GM10266 (cell line): ENCODE data around the gene CLIC3.

Source experiments
- DNase-seq: peaks from one replicate; pipeline ENCODE4 v3.0.0; 2012; ENCODE audit errors: extremely low spot score
- TF ChIP-seq, protein P1 (sequence below): IDR thresholded peaks from 2 replicates; pipeline ENCODE4 v1.5.1; 2012; ENCODE audit warnings: mild to moderate bottlenecking, low read depth; ENCODE audit not compliant: control insufficient read depth, insufficient read depth; ENCODE audit errors: missing control alignments

Gene CLIC3

DNA sequence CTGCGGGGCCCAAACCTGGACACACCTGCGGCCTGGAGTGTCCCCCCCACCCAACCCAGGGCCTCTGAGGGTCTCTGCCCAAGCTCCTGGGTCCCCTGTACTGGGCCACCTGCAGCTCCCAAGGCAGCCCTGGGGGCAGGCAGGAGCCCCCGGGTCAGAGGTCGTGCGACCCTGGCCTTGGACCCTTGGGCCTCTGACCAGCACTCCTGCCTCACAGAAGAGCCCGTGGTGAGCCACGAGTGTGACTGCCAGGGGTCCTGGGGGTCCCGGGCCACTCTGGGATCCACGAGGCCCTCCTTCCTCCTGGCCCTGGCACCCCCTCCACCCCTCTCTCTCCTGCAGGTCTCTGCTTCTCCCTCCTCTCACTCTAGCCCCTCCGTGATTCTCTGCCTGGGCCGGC lies 24.0 kb downstream of the CLIC3 start:
- TF ChIP-seq, protein P1, sequence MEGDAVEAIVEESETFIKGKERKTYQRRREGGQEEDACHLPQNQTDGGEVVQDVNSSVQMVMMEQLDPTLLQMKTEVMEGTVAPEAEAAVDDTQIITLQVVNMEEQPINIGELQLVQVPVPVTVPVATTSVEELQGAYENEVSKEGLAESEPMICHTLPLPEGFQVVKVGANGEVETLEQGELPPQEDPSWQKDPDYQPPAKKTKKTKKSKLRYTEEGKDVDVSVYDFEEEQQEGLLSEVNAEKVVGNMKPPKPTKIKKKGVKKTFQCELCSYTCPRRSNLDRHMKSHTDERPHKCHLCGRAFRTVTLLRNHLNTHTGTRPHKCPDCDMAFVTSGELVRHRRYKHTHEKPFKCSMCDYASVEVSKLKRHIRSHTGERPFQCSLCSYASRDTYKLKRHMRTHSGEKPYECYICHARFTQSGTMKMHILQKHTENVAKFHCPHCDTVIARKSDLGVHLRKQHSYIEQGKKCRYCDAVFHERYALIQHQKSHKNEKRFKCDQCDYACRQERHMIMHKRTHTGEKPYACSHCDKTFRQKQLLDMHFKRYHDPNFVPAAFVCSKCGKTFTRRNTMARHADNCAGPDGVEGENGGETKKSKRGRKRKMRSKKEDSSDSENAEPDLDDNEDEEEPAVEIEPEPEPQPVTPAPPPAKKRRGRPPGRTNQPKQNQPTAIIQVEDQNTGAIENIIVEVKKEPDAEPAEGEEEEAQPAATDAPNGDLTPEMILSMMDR = no peak
- DNase-seq = no peak

DNA sequence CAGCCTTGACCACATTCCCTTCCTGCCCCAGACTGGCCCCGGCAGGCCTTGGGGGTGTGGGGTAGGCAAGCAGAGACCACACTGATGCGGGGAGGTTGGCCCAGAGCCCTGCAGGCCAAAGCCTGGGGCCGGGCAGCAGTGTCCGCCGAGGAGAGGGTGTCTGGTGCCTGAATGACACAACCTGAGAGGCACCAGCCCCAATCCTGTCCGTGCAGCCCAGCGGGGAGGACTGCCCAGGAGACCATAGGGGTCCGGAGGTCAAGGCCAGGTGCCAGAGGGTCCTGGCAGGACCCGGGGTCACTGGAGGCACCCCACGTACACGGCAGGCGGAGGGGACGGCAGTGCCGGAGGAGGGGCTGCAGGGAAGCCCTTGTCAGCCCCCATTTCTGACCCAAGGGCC lies 24.6 kb downstream of the CLIC3 start:
- no peak for DNase-seq
- TF ChIP-seq, protein P1 = no peak

DNA sequence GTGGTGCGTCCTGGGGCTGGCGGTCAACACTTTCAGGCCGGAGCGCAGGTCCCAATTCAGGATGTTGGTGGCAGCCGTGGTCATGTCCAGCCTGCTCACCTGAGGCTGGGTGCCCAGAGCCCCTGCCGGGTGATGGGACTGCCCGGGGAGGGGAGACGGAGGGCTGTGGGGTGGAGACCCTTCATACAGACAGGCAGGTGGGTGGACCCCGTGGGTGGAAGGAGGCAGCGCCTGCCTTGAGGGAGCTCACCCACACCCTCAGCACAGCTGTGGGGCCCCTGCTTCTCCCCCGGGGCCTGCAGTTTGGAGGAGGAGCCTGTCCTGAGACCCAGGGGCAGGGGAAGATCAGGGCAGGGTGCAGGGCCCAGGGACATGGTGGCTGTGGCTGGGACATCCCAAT lies 26.0 kb downstream of the CLIC3 start:
- DNase-seq = no peak
- TF ChIP-seq, protein P1 = no peak

DNA sequence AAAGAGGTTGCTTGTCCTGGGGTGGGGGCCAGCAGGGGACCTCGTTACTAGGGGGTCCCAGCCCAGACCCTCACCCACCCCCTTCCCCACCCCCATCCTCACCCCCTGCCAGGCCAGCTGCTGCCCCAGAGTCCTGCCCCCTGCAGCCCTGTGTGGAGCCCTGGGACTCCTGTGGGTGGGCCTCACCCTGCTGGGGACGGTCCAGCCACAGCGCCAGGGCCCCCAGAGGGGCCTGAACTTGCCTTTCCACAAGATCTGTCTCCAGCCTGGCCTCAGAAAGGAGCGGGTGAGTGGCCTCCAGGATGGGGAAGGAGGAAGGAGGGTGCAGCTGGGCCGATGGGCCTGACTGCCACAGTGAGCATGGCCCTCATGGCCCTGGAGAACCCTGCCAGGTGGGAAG lies 26.6 kb downstream of the CLIC3 start:
- TF ChIP-seq, protein P1 = no peak
- DNase-seq = no peak

DNA sequence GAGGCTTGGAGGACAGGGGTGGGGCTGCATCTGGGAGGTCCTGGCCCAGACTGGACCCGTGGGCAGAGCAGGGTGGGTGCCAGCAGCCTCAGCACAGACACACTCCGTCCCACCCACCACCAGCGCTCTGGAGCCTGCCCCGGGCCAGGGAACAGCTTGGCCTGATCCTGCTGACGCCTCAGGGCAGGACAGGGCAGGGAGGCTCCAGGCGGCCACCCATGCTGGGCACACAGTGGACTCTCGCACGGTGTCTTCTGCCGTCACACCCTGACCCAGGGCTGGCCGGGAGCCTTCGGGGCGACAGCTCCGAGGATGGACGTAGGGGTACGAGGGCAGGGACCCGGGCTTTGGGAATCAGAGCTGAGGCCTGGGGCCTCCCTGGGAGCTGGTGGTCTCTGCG lies 27.2 kb downstream of the CLIC3 start:
- DNase-seq = no peak
- TF ChIP-seq, protein P1 = no peak

DNA sequence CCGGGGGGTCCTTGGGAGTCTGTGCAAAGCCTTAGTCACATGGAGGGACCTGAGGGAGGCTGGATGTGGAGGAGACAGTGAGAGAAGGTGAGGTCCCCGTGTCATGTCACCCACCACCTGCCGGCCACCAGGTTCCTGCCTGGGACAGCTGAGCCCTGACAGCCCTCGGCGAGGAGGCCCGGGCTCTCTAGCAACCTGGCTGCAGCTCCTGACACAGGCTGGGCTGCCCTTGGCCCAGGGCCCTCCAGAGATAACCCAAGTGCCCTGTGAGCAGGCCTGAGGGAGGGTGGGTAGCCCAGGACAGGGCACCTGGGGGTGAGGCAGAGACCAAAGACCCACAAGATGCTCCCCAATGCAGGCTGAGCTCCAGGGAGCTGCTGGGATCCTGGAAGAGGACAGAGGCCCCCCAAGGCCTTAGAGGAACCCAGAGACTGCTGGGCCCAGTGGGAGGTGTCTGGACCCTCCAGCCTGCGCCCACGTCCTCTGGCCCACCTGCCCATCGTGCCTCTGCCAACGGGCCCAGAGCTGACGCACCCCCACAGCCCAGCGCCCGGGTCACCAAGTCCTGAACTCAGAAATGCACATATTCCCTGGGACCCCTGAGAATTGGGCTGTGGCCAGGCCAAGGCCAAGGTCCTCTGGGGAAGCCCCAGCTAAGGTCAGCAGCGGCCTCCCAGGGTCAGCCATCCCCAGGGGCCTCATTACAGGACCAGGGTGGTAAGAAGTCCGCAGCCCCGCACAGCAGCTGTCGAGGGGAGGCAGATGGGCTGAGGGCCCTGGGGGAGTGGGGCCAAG lies 27.8 kb downstream of the CLIC3 start:
- no peak for DNase-seq
- TF ChIP-seq, protein P1 = no peak

DNA sequence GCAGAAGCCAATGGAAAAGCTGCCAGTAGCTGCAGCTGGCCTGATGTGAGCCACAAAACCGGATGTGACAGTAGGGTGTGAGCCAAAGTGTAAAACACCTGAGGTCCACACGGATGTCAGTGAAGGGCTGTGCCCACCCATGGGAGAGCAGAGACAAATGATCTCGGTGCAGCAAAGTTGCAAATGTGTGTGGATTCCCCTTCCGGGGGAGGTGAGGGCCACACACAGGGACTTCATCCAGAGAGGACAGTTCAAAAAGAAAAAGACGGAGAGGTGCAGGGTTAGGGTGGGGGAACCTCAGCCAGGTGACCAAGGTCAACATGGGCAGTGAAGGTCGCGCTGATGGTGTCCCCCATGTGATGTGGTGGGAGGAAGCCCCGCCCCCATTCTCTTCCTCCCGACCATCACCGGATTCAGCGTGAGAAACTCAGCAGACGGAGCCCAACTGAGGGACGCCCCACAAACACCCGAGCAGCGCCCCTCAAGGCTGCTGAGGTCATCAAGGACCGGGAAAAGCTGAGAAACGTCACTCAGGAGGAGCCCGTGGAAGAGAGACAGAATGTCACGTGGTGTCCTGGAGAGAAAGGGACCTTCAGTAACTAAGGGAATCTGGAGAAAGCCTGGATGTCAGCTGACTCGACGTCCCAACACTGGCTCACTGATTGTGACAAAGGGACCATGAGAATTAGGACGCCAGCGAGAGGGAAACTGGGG lies 30.4 kb downstream of the CLIC3 start:
- TF ChIP-seq, protein P1 = no peak

More for the DNA sequence above, 30.4 kb downstream of the CLIC3 start:
- no peak for DNase-seq
